HG03066 (cell line): ENCODE data around the gene YIPF5.

Source experiments
- ATAC-seq: cut with Tn5 transposase; IDR thresholded peaks from one replicate; pipeline ENCODE4 v1.9.1; 2021; ENCODE audit warnings: low read depth; ENCODE audit not compliant: unreplicated experiment

Gene YIPF5

DNA sequence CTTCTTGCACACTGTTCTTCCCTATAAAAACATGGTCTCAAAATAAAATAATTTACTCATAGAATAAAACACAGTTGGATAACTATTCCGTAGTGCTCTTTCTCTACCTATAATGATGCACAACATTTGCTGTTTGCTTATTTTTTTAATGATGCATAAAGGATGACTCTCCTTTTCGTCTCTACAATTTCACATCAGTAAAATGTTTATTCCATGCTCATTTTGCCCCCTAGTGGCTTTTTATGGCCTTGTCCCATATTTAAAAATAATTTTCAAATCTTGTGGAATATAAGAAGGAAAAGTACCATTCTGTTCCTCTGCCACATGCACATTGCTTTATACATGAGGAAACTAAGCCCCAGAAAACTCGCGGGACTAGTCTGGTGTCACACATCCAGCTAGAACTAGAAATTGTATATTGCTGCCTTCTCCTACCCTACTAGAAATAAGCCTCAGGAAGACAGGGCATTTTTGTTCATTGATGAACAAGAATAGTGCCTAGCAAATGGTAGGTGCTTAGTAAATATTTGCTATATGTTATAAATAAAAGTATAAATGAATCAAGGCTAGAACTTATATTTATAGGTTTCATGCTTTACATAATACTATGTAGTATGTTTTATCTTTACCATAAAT lies 12.9 kb upstream of the YIPF5 start:
- ATAC-seq = no peak

GRCh38 chr5:144179226-144179625 lies 8.8 kb upstream of the YIPF5 start:
- no peak for ATAC-seq

GRCh38 chr5:144177548-144177947 lies 7.1 kb upstream of the YIPF5 start:
- ATAC-seq = no peak

DNA sequence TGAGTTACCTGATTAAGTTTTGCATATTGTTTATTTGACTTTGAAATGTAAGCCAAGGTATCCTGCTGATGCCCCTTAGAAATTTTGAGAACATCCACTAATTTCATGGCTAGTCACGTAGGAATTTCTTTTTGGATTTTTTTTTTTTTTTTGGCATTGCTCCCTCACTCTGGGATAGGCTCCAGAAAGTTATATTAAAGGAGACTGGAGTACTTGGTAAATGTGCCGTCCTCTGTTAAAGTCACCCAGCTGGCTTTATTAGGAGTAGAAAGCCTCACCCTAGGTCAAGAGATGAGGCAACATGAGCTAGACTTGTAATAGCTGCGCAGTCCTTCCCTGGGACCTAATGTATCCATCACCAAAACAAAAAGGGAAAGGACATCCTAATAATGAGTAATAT lies 3.3 kb upstream of the YIPF5 start:
- ATAC-seq = no peak

DNA sequence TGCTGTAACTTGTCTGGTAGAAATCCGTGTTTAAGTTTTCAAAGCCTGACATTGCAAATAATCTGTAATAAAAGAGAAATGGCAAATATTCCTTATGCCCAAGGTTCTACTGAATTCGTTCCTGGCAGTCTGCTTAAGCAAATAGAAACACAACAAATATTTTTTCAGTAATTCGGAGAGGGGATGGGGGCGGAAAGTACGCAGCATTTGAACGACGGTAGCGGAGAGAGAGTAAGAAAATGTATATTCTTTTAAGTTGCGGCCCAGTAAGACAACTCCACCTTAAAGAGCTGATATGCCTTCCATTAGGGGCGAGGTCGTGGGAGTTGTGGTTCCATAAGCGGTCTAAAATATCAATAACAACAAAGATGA lies 569 bp downstream of the YIPF5 start:
- peak; percentile 2 for ATAC-seq

DNA sequence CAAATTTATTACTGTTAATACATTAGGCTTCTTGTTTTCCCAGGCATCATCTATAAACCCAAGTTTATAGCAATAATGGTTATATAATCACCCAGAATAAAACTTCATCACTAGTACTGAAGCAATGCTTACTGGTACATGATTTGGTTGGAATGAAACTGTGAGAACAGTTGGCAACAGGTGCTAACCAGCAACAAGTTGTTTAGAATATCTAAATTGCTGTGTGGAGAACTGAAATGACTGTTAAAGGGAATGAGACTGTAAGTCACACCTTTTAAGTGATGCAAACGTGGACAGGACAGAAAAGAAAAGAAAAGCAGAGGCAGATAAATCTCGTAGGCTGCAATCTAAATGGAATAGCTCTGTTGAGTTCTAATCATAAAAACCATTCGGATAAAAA lies 2.5 kb downstream of the YIPF5 start:
- no peak for ATAC-seq

GRCh38 chr5:144166696-144167095 lies 3.8 kb downstream of the YIPF5 start:
- ATAC-seq = no peak

DNA sequence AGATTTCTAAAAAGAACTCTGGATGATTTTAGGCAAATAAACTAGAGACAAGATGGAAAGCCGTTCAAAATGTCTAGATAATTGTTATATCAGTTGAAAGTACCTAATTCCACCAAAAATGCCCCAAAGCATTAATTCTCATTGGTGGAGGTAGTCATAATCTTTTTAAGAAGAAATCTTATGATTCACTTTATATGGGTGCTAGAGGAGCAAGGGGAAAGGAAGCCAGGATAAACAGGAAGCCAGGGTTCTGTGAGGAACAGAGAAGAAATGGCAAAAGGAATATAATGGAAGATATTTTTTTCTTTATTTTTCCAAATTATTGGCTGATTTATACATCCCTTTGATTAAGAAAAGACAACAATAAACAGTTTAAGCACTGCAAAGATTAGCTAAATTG lies 7.8 kb downstream of the YIPF5 start:
- no peak for ATAC-seq

GRCh38 chr5:144156767-144157171 lies 13.7 kb downstream of the YIPF5 start:
- no peak for ATAC-seq

DNA sequence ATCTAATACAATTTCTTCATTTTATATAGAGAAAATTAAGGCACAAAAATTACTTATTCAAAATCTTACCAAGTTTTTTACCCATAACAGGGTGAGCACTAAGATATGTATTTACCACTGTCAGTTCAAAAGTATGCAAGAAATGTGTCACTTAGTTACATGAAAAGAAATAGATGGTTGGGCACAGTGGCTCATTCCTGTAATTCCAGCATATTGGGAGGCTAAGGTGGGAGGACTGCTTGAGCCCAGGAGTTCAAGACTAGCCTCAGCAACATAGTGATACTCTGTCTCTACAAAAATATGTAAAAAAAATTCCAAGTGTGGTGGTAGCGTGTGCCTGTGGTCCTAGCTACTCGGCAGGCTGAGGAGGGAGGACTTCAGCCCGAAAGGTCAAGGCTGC lies 19.4 kb downstream of the YIPF5 start:
- ATAC-seq = no peak

DNA sequence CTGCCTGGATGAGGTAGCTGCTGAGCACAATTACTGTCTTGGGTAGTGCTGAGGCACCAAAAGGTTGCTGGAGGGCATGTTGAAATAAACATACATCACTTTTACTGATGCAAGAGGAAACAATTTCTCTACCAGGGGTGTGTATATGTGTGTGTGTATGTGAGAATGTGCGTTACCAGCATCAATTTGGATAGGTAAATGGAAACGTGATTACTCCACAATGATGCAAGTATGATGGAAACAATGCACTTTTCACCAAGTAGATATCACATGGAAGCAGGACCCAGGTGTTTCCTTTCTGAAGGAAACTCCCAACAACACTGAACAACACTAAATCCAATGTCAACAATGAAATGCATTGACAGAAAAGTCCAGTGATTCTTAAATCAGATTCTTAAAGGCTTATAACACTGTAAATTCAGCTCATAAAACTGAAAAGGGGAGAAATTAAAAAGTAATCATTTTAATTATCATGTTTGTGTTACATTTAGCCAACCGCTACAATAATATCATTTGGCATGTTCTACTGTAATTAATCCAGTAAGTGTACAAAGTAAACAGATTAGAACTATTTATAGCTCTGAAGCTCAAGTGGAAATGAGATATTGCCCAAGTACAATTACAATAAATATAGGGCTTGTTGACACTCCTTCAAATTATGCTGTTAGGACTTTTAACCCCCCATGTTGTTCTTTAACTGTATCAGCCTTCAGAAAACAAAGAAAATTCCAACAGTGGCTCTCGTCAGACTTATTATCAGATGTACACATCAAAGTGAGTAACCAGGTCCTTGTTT lies 25.3 kb downstream of the YIPF5 start:
- no peak for ATAC-seq

GRCh38 chr5:144143625-144144024 lies 26.8 kb downstream of the YIPF5 start:
- ATAC-seq = no peak

GRCh38 chr5:144142824-144143162 lies 27.7 kb downstream of the YIPF5 start:
- ATAC-seq = no peak

DNA sequence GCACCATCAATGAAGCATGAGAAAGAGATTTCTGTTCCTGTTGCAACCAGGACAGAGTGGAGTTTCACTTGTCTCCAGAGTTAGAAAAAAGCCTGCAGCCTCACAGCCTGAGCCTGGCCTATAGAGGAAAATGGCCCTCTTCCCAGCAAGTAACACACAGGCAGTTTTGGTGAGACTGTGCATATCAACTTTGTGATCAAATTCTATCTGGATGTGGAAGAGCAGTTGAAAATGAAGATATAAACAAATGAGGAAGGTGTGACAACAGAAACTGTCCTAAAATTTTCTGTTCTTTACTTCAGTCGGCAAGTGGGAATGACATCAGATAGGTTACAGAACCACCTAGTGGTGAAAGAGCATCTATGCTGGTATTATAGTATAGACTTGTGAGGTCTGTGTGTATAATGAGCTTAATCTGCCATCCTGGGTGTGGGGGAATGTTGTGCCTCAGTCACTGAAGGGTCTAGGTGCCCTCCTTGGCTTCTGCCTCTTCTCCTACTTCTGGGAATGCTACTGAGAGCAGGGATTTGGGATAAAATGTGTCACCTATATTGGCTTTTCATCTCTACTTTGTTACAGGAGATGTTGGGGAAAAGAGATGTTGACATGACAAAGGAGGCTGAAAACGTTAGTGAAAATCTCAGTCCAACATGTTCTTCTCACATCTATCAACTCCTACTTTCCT lies 28.2 kb downstream of the YIPF5 start:
- ATAC-seq = peak; percentile 98

DNA sequence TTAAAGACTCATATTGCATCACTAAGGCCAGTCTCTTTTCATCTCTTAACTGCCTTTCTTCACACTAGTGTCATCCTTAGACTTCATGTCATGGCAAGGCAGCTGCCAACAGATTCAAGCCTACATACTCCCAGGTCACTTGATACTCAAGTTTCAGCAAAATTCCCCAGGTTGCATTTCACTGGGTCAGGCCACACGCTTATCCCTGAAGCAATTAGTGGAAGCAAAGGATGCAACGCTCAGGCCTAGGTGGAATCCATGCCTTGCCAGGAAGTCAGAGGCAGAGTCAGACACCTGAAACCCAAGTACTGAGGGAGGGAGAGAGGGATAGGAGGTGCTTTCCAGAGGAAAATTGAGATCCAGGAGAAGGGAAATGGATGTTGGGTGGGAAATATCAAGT lies 28.9 kb downstream of the YIPF5 start:
- ATAC-seq = no peak

- ATAC-seq = no peak
These were observed 30.9 kb downstream of the YIPF5 start for GRCh38 chr5:144139586-144139985.

DNA sequence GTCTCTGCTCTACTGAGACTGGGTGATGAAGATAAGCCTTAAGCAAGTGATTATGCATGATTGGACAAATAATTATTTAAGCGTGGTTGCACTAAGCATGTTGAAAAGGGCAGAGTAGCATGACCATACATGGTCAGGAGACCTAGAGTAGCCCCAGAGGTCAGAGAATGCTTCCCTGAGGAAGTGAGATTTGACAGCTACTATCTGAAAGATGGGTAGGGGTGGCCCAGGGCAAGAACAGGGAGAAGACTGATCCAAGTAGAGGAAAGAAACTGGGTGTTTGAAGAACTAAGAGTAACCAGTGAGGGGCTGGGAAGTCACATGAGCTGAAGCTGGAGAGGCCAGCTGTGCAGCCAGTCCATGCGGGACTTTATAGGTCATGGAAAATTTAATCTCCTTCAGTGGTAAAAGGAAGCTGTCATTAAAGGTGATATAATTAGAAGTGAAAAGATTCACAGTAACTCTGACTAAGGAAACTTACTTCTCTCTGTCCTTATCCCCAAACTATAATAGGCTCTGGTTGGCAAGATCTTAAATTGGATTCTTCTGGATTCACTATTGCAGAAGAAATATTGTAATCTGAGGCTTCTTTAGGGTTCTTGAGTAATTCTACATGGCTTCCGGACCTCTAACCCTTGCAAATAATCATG lies 35.2 kb downstream of the YIPF5 start:
- no peak for ATAC-seq

GRCh38 chr5:144134194-144134826 lies 36.1 kb downstream of the YIPF5 start:
- no peak for ATAC-seq

DNA sequence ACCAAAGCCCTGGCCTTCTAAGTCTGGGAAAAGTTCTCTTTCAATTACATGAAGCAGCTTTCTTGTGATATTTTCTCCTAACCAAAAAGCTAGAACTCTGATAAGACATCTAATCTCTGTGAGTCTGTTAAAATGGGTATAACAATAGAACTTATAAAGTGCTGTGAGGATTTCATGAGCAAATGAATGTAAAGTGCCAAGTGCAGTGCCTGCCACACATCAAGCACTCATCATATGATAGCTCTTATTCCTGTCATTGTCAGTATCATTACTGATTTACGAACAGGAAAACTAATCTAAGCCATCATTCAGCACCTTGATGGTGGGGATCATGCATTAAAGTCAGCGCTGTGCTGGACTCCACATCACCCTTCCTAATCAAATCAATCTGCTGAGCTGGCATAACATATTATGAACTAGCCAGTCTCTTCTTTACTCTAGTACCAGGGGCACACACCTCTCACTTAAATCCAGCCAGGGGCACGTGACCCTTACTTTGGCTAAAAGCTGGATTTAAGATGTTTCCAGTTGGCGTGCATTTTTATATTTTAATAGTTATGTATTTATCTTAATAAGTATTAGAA lies 37.3 kb downstream of the YIPF5 start:
- ATAC-seq = no peak

GRCh38 chr5:144131261-144131660 lies 39.2 kb downstream of the YIPF5 start:
- no peak for ATAC-seq

DNA sequence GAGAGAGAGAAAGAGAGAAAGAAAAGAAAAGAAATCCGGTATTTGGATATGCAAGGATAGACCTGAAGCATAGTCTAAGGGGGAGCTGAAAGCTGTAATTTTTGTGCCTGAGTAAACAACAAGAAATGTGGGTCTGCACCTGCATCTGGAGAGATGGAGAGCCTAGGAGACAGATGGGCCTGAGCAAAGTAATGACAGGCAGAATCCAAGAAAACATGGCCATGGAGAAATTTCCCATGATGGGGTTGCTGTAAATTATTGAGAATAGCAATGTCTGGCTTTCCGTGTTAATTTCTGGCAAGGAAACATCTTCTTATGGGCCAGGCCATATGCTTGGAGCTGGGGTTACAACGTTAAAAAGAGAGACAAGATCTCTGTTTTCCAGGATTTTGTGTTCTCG lies 40.2 kb downstream of the YIPF5 start:
- ATAC-seq = no peak
